Upper lobe of right lung (tissue), 1 donor: ENCODE results near the gene ENTPD6. TPM values are rescaled to one million over a fixed set of nuclear protein-coding genes. Genes with fewer than 3 reads are reported as not detected.

Experiments
- ATAC-seq: fragments of 200-7000 bp; cut with Tn5 transposase; one replicate; pipeline ENCODE4 v1.9.1; 2020; ENCODE audit warnings: mild to moderate bottlenecking, moderate library complexity
- DNase-seq: peaks from one replicate; pipeline ENCODE4 v3.0.0-alpha.2; 2020
- H3K27ac ChIP-seq: fragments of 200-600 bp; one replicate; pipeline ENCODE4 v1.8.0; 2022
- H3K27me3 ChIP-seq: fragments of 200-600 bp; one replicate; pipeline ENCODE4 v1.8.0; 2022; ENCODE audit warnings: mild to moderate bottlenecking
- H3K36me3 ChIP-seq: fragments of 200-600 bp; one replicate; pipeline ENCODE4 v1.8.0; 2022
- H3K4me1 ChIP-seq: fragments of 200-600 bp; one replicate; pipeline ENCODE4 v1.8.0; 2022
- H3K4me3 ChIP-seq: fragments of 200-600 bp; one replicate; pipeline ENCODE4 v1.8.0; 2022; ENCODE audit warnings: mild to moderate bottlenecking
- H3K9me3 ChIP-seq: fragments of 200-600 bp; one replicate; pipeline ENCODE4 v1.8.0; 2022
- intact Hi-C: fragments of 100-400 bp; cut with DNase I; formaldehyde crosslinking; loops from one replicate; pipeline ENCODE4 v1.11.0; 2022
- total RNA-seq: library from RNA; stranded (reverse); fragmentation: NEBNext Ultra II Directional; extraction: Animal tissue kit (Norgen Biotek cat#: 25700); gene quantifications from one replicate; pipeline ENCODE4 v1.2.1, GENCODE V29; 2021
- TF ChIP-seq, protein P1 (sequence below): fragments of 200-600 bp; IDR thresholded peaks from one replicate; pipeline ENCODE4 v1.8.0; 2022; ENCODE audit warnings: antibody characterized with exemption
- donor health status: DM: no; HTN: yes; CAD: no; lungs with severe emphysema.

Gene ENTPD6
- total RNA-seq, 1 donor from 2014 or later = 75.6 TPM

DNA sequence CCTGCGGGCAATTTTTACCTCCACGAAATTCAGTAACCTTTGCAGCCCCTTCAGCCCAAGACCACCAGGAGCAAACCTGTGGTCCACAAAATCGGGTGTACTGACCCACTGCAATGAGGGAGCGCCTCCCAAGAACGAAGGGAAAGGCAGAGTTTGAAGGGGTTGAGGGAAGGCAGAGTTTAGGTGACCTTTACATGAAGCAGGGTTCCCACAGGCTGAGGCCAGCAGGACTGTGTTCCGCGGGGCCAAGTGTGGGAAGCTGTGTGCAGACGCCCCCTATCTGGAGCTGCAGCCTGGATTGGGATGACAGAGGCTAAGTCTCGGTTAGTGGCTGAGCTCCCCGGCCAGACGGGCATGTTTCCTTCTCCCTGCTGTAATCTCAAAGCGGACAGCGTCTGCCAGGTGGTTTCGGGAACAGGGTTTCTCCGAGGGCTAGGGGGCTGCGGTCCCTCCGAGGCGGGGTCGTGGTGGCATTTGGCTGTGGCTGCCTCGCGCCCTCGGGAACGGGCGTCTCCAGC is 51.5 kb downstream of the ENTPD6 start:
- no peaks in the 10 kb centered on the region for H3K36me3 ChIP-seq
- intact Hi-C loops = no loop called here
- peaks cover 20% of the 10 kb centered on the region for H3K4me1 ChIP-seq
- H3K27me3 ChIP-seq = no peaks in the 10 kb centered on the region
- H3K9me3 ChIP-seq = no peaks in the 10 kb centered on the region
- peak overlapping the region; percentile 75 for H3K4me3 ChIP-seq
- H3K27ac ChIP-seq = peak overlapping the region; percentile 81
- ATAC-seq (peak; percentile 69), DNase-seq (peak; percentile 82)
- TF ChIP-seq, protein P1, sequence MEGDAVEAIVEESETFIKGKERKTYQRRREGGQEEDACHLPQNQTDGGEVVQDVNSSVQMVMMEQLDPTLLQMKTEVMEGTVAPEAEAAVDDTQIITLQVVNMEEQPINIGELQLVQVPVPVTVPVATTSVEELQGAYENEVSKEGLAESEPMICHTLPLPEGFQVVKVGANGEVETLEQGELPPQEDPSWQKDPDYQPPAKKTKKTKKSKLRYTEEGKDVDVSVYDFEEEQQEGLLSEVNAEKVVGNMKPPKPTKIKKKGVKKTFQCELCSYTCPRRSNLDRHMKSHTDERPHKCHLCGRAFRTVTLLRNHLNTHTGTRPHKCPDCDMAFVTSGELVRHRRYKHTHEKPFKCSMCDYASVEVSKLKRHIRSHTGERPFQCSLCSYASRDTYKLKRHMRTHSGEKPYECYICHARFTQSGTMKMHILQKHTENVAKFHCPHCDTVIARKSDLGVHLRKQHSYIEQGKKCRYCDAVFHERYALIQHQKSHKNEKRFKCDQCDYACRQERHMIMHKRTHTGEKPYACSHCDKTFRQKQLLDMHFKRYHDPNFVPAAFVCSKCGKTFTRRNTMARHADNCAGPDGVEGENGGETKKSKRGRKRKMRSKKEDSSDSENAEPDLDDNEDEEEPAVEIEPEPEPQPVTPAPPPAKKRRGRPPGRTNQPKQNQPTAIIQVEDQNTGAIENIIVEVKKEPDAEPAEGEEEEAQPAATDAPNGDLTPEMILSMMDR = peak; percentile 51

DNA sequence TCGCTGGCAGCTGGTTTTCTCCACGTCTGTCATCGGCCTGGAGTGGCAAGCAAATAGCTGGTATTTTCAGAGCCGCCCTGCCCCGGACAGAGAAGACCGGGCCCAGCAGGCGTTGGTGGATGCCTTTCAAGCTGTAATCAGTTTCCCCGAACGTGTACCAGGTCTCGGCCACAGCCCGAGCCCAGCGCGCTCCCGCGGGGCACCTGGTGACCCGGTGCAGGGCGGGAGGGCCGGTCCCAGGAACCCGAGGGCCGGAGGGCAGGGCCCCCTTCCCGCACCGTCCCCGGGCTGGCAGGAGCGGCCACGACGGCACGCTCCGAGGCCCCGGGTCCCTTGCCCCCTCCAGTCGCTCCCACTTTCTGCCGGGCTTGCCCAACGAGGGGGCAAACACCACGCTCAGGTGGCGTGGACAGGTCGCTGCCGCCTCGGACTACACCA is 52.0 kb downstream of the ENTPD6 start:
- ATAC-seq (peak; percentile 73), DNase-seq (no peak)
- H3K9me3 ChIP-seq = no peaks in the 10 kb centered on the region
- peak overlapping the region; percentile 81 for H3K27ac ChIP-seq
- peaks cover 22% of the 10 kb centered on the region for H3K4me1 ChIP-seq
- peak overlapping the region; percentile 75 for H3K4me3 ChIP-seq
- intact Hi-C loops = no loop called here
- no peaks in the 10 kb centered on the region for H3K27me3 ChIP-seq
- H3K36me3 ChIP-seq = no peaks in the 10 kb centered on the region
- TF ChIP-seq, protein P1 = no peak

- Histone ChIP-seq H3K4me3 (peak within 1 kb of the TSS; percentile 75), H3K27me3 (no peaks in the 10 kb centered on the region), H3K9me3 (no peaks in the 10 kb centered on the region), H3K4me1 (peaks cover 29% of the 10 kb centered on the region), H3K36me3 (no peaks in the 10 kb centered on the region), H3K27ac (peak within 1 kb of the TSS; percentile 81)
- DNase-seq (peak; percentile 92), ATAC-seq (peak; percentile 95)
- intact Hi-C loops = no loop called here
- TF ChIP-seq, protein P1 = no peak
These were observed 52.7 kb downstream of the ENTPD6 start, which contains the start of gene PYGB for GRCh38 chr20:25247956-25248785. TSS of gene PYGB (plus strand) at chr20:25248085. CDS start at chr20:25248179, 94 bp downstream.

- intact Hi-C loops = no loop called here
- ATAC-seq = no peak
- peak overlapping the region; percentile 81 for H3K27ac ChIP-seq
- H3K36me3 ChIP-seq = no peaks in the 10 kb centered on the region
- peaks cover 29% of the 10 kb centered on the region for H3K4me1 ChIP-seq
- no peaks in the 10 kb centered on the region for H3K27me3 ChIP-seq
- no peaks in the 10 kb centered on the region for H3K9me3 ChIP-seq
- DNase-seq = no peak
- TF ChIP-seq, protein P1 = no peak
- H3K4me3 ChIP-seq = peak overlapping the region; percentile 75
These were observed 53.3 kb downstream of the ENTPD6 start for GRCh38 chr20:25248786-25249172.

- H3K4me1 ChIP-seq = peaks cover 29% of the 10 kb centered on the region
- TF ChIP-seq, protein P1 = no peak
- ATAC-seq = no peak
- peak overlapping the region; percentile 75 for H3K4me3 ChIP-seq
- no peaks in the 10 kb centered on the region for H3K9me3 ChIP-seq
- H3K27me3 ChIP-seq = no peaks in the 10 kb centered on the region
- no peak for DNase-seq
- intact Hi-C loops = no loop called here
- no peaks in the 10 kb centered on the region for H3K36me3 ChIP-seq
- H3K27ac ChIP-seq = no peak overlapping the region
These were observed 53.9 kb downstream of the ENTPD6 start for GRCh38 chr20:25249198-25249931.
